Measurements from ENCODE around the gene KRTAP1-1.
"Not testable (repeated sequence)": the region's sequence is repeated elsewhere in the genome, so short reads cannot be mapped to it uniquely, and the experiment has no call there.

KRTAP1-1 gene

GRCh38 chr17:41060052-41060604 lies 18.9 kb upstream of the KRTAP1-1 start, which contains the start of gene KRTAP2-3:
Gene KRTAP2-3, minus strand, starts transcription at chr17:41060114. Its CDS starts 64 bp downstream, at chr17:41060050.
- ChIA-PET CTCF (no interaction called here), POLR2A (interaction anchor here (0.6 kb wide), 1 partner anchor 758 kb away, joined by 4 read pairs; no protein-coding TSS in a partner anchor)
- no peak for DNase-seq (ENCODE audit: extremely low spot score)
- TF ChIP-seq CTCF (IDR thresholded peaks at IDR 0.05; ENCODE audit: control extremely low read depth, extremely low read depth, low read depth, missing control alignments), result no peak

GRCh38 chr17:41059276-41060051 lies 18.2 kb upstream of the KRTAP1-1 start:
- CTCF ChIA-PET; DNase-seq (ENCODE audit: extremely low spot score): not testable (repeated sequence)
- POLR2A ChIA-PET, result interaction anchor here (0.6 kb wide), 1 partner anchor 759 kb away, joined by 4 read pairs; no protein-coding TSS in a partner anchor

DNA sequence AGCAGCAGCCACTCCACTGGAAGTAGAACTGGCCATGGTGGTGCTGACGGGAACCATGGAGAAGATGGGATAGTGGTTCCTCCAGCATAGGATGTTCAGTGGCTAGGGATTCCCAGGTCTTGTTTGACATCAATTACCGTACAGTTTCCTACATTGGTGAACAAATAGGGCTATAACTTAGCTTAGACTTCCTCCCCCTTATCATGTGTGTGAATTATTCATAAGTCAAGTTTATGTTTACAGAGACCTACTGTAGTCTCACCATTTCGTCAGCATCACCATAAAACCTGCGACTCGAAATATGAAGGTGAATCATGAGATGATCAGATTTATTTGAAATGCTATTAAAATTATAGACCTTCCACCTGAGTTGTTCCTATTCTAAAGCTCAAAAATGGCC lies 17.5 kb upstream of the KRTAP1-1 start:
- CTCF ChIA-PET, result no interaction called here
- no peak for DNase-seq (ENCODE audit: extremely low spot score)
- no peak for TF ChIP-seq CTCF (IDR thresholded peaks at IDR 0.05; ENCODE audit: control extremely low read depth, extremely low read depth, low read depth, missing control alignments)
- POLR2A ChIA-PET, result no interaction called here

DNA sequence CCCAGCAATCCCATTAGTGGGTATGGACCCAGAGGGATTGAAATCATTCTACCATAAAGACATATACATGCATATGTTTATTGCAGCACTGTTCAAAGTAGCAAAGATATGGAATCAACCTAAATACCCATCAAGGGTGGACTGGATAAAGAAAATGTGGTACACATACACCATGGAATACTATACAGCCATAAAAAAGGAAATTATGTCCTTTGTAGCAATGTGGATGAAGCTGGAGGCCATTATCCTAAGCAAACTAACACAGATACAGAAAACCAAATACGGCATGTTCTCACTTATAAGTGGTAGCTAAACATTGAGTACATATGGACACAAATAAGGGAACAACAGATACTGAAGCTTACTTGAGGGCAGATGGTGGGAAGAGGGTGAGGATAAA lies 16.3 kb upstream of the KRTAP1-1 start:
- ChIA-PET CTCF (interaction anchor here (1.4 kb wide), 1 partner anchor 19 kb away, joined by 3 read pairs; no protein-coding TSS in a partner anchor), POLR2A (no interaction called here)
- DNase-seq (ENCODE audit: extremely low spot score), result no peak
- no peak for TF ChIP-seq CTCF (IDR thresholded peaks at IDR 0.05; ENCODE audit: control extremely low read depth, extremely low read depth, low read depth, missing control alignments)

DNA sequence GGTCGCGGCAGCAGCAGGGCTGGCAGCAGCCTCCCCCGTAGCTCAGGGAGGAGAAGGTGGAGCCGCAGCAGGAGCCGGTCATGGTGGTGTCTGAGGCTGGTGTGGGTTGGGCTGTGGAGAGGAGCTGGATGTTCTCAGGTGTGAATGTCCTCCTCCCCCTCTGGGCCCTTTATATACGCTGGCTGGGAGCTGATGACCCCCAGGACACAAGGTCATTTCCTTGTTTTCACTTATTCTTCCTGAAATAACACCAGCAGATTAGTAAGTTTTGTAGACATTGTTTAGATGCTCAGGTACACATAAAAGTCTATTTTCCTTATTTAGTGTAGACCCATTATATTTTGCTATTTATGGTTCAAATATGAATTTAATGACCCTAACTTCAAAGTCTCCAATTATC lies 13.9 kb upstream of the KRTAP1-1 start, which contains the start of gene KRTAP2-2:
KRTAP2-2 (minus strand) TSS at position 101 of the 400 bp plus-strand sequence; CDS start at position 82, 19 bp downstream.
- CTCF ChIA-PET; DNase-seq (ENCODE audit: extremely low spot score); POLR2A ChIA-PET: not testable (repeated sequence)

- CTCF ChIA-PET; DNase-seq (ENCODE audit: extremely low spot score); POLR2A ChIA-PET: not testable (repeated sequence)
Measured at GRCh38 chr17:41054556-41054955, 13.3 kb upstream of the KRTAP1-1 start.

DNA sequence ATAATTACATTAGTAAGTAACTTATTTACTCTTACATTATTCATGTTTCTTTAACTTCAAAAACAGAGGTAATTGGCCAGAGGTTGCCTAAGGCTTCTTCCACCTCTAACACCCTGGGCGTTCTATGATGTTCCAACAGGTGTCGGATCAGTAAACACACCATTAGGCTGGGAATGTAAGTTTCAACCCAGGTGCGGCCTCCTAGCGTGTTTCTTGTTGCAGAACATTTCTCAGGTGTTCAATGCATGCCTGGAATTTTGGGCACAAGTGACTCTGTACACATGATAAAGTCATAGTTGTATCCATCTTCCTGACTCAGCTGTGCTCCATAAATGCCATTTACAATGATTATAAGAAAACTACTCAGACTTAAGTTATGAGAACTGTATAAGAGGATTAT lies 12.8 kb upstream of the KRTAP1-1 start:
- DNase-seq (ENCODE audit: extremely low spot score), result no peak
- ChIA-PET POLR2A (no interaction called here), CTCF (no interaction called here)
- TF ChIP-seq CTCF (IDR thresholded peaks at IDR 0.05; ENCODE audit: control extremely low read depth, extremely low read depth, low read depth, missing control alignments), result no peak

DNA sequence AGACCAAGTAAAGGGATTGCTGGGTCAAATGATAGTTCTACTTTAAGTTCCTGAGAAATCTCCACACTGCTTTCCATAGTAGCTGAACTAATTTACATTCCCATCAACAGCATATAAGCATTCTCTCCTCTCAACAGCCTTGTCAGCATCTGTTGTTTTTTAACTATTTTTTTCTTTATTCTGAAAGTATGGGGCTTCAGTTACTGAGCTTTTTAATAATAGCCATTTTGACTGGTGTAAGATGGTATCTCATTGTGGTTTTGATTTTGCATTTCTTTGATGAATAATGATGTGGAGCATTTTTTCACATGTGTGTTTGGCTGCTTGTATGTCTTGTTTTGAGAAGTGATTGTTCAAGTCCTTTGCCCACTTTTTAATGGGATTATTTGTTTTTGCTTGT lies 11.3 kb upstream of the KRTAP1-1 start:
- ChIA-PET CTCF (no interaction called here), POLR2A (no interaction called here)
- no peak for DNase-seq (ENCODE audit: extremely low spot score)
- no peak for TF ChIP-seq CTCF (IDR thresholded peaks at IDR 0.05; ENCODE audit: control extremely low read depth, extremely low read depth, low read depth, missing control alignments)

All from GM10248 (cell line).